ENCODE data around the gene OR56A4. TPM values are rescaled to one million over a fixed set of nuclear protein-coding genes. Genes with fewer than 3 reads are reported as not detected.

OR56A4 gene, protein sequence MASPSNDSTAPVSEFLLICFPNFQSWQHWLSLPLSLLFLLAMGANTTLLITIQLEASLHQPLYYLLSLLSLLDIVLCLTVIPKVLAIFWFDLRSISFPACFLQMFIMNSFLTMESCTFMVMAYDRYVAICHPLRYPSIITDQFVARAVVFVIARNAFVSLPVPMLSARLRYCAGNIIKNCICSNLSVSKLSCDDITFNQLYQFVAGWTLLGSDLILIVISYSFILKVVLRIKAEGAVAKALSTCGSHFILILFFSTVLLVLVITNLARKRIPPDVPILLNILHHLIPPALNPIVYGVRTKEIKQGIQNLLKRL
- total RNA-seq, result not detected in 2 replicates

DNA sequence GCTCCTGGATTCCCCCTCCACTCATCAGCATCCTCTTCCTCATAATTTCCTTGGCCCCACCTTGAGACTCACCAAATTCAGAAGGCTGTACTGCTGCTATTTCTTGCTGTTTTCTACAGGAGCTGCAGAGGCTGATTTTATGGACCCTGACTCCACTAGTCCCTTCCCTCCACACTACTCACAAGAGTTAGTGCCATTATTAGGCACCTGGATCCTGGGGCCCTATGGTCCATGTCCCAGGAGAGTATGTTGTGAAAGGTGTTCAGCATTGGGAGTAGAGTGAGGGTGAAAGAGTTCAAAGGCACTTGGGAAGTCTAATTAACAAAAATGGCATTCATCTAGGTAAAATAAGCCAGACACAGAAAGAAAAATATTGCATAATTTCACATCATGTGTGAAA is at the start of gene OR56A4:
Gene OR56A4 (minus strand): TSS at position 101 of the 400 bp plus-strand sequence. CDS start 3,954 bp downstream, outside the sequence.
- H3K4me3 ChIP-seq (ENCODE audit: low read depth, low read length), result no peak within 1 kb of the TSS
- DNase-seq (ENCODE audit: low read depth), result no peak

GRCh38 chr11:6055569-6055968 is 48.8 kb upstream of the OR56A4 start:
- no peak for DNase-seq (ENCODE audit: low read depth)
- no peak for TF ChIP-seq CTCF (IDR thresholded peaks at IDR 0.05; ENCODE audit: insufficient read depth, low read depth, low read length)
- H3K4me3 ChIP-seq (ENCODE audit: low read depth, low read length), result no peak overlapping the region

More for the DNA sequence above, at the start of gene OR56A4:
- TF ChIP-seq CTCF (IDR thresholded peaks at IDR 0.05; ENCODE audit: insufficient read depth, low read depth, low read length), result no peak

DNA sequence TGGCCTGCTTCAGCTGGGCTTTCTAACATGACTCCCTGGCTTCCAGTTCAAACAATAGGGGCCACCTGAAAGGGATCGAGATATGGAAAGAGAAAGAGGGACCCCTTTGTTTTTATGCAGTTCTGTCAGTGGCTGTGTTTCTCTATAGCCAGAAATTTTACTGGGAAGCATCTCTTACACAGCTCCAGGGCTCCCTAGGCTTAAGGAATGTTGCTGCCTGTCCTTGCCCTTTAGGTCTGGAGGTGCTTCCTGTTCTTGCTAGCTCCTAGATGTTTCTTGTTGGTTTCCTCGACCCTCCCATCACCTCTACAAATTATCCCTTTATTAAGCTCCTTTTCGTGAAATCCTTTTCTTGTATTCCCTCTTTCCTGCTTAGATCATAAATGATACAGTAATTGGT is 45.6 kb upstream of the OR56A4 start:
- no peak overlapping the region for H3K4me3 ChIP-seq (ENCODE audit: low read depth, low read length)
- TF ChIP-seq CTCF (IDR thresholded peaks at IDR 0.05; ENCODE audit: insufficient read depth, low read depth, low read length), result no peak
- DNase-seq (ENCODE audit: low read depth), result no peak

- no peak for TF ChIP-seq CTCF (IDR thresholded peaks at IDR 0.05; ENCODE audit: insufficient read depth, low read depth, low read length)
- no peak for DNase-seq (ENCODE audit: low read depth)
- no peak overlapping the region for H3K4me3 ChIP-seq (ENCODE audit: low read depth, low read length)
These were observed 34.1 kb upstream of the OR56A4 start for GRCh38 chr11:6040874-6041273.

DNA sequence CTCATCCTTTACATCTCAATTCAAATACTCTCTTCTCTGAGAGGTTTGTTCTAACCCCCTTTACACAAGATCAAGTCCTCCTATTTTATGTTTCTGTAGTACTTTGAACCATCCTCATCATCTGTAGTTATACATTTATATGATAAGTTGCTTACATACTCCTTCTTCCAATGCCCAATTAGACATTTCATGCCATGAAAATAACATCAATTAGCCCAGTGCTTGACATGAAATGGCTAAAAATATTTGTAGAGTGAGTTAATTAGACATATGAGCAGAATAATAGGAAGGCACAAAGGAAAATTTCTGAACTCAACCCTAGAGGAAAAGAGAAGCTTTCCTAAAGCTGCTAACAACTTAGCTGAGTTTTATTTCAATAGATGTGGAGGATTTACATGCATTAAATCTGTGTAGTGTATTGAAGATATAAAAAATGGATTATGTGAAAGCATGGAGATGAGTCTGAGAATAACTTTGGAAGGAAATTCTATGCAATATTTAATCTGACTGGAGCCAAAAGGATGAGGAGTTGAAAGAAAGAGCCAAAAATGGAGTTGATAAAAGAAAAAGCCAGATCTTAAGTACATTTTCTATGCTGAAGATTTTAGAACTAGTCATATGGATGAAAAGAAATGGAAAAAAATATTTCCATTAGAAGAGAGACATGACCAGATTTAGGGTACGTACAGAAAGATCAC is 24.1 kb upstream of the OR56A4 start, which contains the start of gene OR56A1:
Gene OR56A1 (minus strand): TSS at position 51 of the 698 bp plus-strand sequence. CDS start 3,066 bp downstream, outside the sequence.
- DNase-seq (ENCODE audit: low read depth), result no peak
- no peak for TF ChIP-seq CTCF (IDR thresholded peaks at IDR 0.05; ENCODE audit: insufficient read depth, low read depth, low read length)
- H3K4me3 ChIP-seq (ENCODE audit: low read depth, low read length), result no peak within 1 kb of the TSS

DNA sequence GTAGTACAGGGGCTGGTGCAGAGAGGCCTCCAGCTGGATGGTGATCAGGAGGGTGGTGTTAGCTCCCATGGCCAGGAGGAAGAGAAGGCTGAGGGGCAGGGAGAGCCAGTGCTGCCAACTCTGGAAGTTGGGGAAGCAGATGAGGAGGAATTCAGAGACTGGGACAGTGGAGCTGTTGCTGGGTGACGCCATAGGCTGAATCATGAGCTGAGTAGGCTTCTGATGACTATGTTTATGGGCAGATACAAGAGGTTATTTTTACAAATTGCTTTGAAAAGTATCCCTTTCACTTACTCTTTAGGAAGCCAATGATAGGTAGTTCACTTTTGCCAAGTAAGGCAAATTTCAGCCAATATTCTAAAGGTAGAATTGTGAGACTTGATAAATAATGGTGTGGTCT is 20.8 kb upstream of the OR56A4 start:
- no peak for TF ChIP-seq CTCF (IDR thresholded peaks at IDR 0.05; ENCODE audit: insufficient read depth, low read depth, low read length)
- no peak for DNase-seq (ENCODE audit: low read depth)
- no peak overlapping the region for H3K4me3 ChIP-seq (ENCODE audit: low read depth, low read length)

Data from fibroblast of villous mesenchyme (primary cell).